K562 (cell line): ENCODE data around the gene RHOT1.

Experiments used
- CHD1 ChIP-seq: fragments of 200-600 bp; sonication (generic); IDR thresholded peaks from one replicate; pipeline ENCODE4 v1.6.1; 2012; ENCODE audit warnings: mild to moderate bottlenecking, moderate library complexity, low read length, inconsistent platforms
- CTCF ChIP-seq, 3 experiments: IDR thresholded peaks in 2 of 3; conservative IDR thresholded peaks in 1 of 3; 2 replicates each; pipeline ENCODE4 v1.5.1; 2011 to 2012; ENCODE audit warnings: low read length in 3 of 3, mild to moderate bottlenecking in 3 of 3, control low read depth in 2 of 3, improper control_type of control experiment in 1 of 3, inconsistent platforms in 1 of 3, low read depth in 1 of 3, mixed read lengths in 1 of 3, moderate library complexity in 1 of 3; ENCODE audit not compliant: insufficient read depth in 2 of 3
- ETV6 ChIP-seq, 3 experiments: fragments of 150-350 bp in 1 of 3; sonication (generic) in 1 of 3; formaldehyde crosslinking in 1 of 3; IDR thresholded peaks; 2 replicates each; pipeline versions ENCODE4 v1.6.1 to v1.8.0; 2014 to 2022; ENCODE audit warnings: borderline replicate concordance in 2 of 3, low read depth in 2 of 3, antibody characterized with exemption in 1 of 3, low read length in 1 of 3, mild to moderate bottlenecking in 1 of 3, missing genetic modification reagents in 1 of 3
- GATA2 ChIP-seq: sonication (generic); formaldehyde crosslinking; IDR thresholded peaks from 2 replicates; pipeline ENCODE4 v1.4.0; 2020; ENCODE audit warnings: mild to moderate bottlenecking, missing genetic modification reagents
- HDAC1 ChIP-seq, 2 experiments: fragments of 450-650 bp; IDR thresholded peaks; 2 replicates each; pipeline ENCODE4 v1.6.1; 2016 to 2017; ENCODE audit warnings: inconsistent platforms in 1 of 2, mild to moderate bottlenecking in 1 of 2, moderate library complexity in 1 of 2
- MAFF ChIP-seq: IDR thresholded peaks from 2 replicates; pipeline ENCODE4 v1.6.1; 2012; ENCODE audit warnings: low read length, improper control_type of control experiment
- REST ChIP-seq, 2 experiments: fragments of 450-650 bp; formaldehyde crosslinking in 1 of 2; IDR thresholded peaks; 2 replicates each; pipeline versions ENCODE4 v1.4.0 to v1.6.1; 2014 to 2020; ENCODE audit warnings: mild to moderate bottlenecking in 2 of 2, borderline replicate concordance in 1 of 2, low read depth in 1 of 2
- THAP12 ChIP-seq: fragments of 250-450 bp; sonication (Bioruptor Pico); IDR thresholded peaks from 2 replicates; pipeline ENCODE4 v1.9.0; 2021; ENCODE audit warnings: mild to moderate bottlenecking, inconsistent platforms
- TRIM24 ChIP-seq, 2 experiments: fragments of 450-650 bp; IDR thresholded peaks; 2 replicates each; pipeline ENCODE4 v1.6.1; 2016
- ZNF12 ChIP-seq: sonication (generic); formaldehyde crosslinking; IDR thresholded peaks from 2 replicates; pipeline ENCODE4 v1.4.0; 2020; ENCODE audit warnings: mild to moderate bottlenecking, missing genetic modification reagents
- ZNF644 ChIP-seq: fragments of 200-800 bp; sonication (Bioruptor generic); IDR thresholded peaks from 2 replicates; pipeline ENCODE4 v1.6.1; 2016; ENCODE audit warnings: low read depth, missing genetic modification characterization, missing compliant biosample characterization

GRCh38 chr17:32258383-32259140 lies 116.3 kb downstream of the RHOT1 start:
- TF ChIP-seq HDAC1 (IDR thresholded peaks at IDR 0.05): no peak
- TF ChIP-seq CTCF (IDR thresholded peaks at IDR 0.05 in 2 of 3, conservative IDR thresholded peaks at IDR 0.05 in 1 of 3; ENCODE audit: insufficient read depth in 2 of 3, low read depth in 1 of 3, low read length in 3 of 3): no peak
- no peak for TF ChIP-seq CHD1
- TF ChIP-seq ZNF644 (tag): no peak
- no peak for TF ChIP-seq TRIM24 (IDR thresholded peaks at IDR 0.05)
- TF ChIP-seq THAP12 (CRISPR knock-in tag): no peak
- no peak for TF ChIP-seq GATA2 (CRISPR knock-in tag)
- no peak for TF ChIP-seq MAFF
- no peak for TF ChIP-seq ZNF12 (CRISPR knock-in tag)
- TF ChIP-seq ETV6 (IDR thresholded peaks at IDR 0.05; ENCODE audit: borderline replicate concordance in 1 of 2, low read depth in 2 of 2, low read length in 1 of 2): no peak
- TF ChIP-seq ETV6 (CRISPR knock-in tag; IDR thresholded peaks at IDR 0.05; ENCODE audit: borderline replicate concordance): no peak
- TF ChIP-seq REST (IDR thresholded peaks at IDR 0.05; ENCODE audit: borderline replicate concordance): no peak
- TF ChIP-seq REST (CRISPR knock-in tag; IDR thresholded peaks at IDR 0.05; ENCODE audit: low read depth): no peak
